Ureter (tissue), 1 donor: ENCODE measurements around the gene CASK. TPM values are rescaled to one million over a fixed set of nuclear protein-coding genes. Genes with fewer than 3 reads are reported as not detected.

Experiments
- DNase-seq: peaks from one replicate; pipeline ENCODE4 v3.0.0-alpha.2; 2020; ENCODE audit warnings: low spot score
- total RNA-seq: library from RNA; stranded (reverse); gene quantifications from one replicate; pipeline ENCODE4 v1.2.4, GENCODE V29; 2023
- donor health status: DM: yes; HTN: yes; CAD: no.

CASK gene
- total RNA-seq, 1 donor from 2014 or later, result 74.1 TPM

DNA sequence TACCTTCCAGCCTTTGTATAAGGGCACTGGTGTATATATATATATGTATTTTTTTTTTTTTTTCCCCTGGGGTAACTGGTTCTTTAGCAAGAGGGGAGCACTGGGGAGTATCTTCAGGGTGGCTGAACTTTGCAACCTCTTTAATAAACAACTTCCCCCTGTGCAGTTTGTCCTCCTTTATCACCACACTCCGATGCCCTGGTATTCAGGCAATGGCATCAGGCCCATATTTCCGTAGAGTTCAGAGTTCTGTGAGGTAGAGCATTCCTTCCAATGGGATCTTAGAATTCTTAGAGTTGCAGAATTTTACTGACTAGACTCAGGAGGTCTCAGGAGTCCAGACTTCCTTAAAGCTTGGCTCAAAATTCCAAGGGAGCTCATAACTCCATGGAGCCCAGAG is 451.6 kb downstream of the CASK start:
- DNase-seq, result no peak

DNA sequence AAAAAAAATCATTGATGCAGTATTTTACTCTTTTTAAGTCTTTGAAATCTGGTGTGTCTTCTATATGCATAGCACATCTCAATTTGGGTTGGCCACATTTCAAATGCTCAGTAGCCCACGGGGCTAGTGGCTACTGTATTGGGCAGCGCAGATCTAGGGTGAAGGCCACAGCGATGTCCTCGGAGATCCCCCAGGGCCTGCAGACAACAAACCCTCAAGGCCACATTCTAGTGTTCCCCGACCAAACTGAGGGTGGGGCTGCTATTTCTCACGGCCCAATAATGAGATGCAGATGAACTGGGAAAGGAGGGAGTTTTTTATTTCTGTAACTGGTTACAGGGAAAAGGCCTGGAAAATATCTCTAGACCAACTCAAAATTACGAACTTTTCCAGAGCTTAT is 452.6 kb downstream of the CASK start:
- no peak for DNase-seq

DNA sequence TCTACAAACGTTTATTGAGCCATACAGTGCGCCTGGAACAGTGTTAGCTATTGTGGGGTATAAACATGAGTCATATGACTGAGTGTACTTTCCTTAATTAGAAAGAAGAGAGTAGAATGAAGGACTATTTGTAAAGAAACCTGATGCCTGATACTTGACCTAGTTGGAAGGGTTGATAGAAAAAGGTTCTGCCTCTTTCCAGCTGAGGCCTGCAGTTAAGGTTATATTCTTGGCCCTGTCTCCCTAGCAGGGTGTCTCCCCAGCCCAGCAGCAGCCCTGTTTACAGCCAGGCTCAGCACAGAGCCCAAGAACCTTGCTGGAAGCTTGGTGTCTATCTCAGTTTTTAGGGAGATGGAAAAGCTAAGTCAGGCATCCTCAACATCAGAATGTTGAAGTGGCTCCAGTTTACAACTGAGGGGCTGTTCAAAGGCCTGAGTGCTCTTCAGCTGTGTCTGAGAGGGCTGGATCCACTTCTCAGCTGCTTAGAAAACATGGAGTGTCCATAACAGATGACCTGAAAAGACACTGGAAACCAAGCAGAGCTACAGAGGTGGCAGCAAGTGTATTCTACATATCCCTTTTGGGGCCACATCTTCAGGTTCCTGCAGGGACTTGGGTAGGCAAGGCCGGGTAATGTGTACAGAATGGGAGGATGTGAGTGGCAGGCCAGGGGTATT is 454.6 kb downstream of the CASK start:
- DNase-seq, result no peak

Other genes starting within 250 kb of the CASK start
- 7.1 TPM for gene GPR34, start 234.6 kb downstream of the CASK start, total RNA-seq
- gene GPR82, start 199.4 kb downstream of the CASK start, total RNA-seq, result 0.26 TPM